ENCODE data around the gene ZNF524. TPM values are rescaled to one million over a fixed set of nuclear protein-coding genes. Genes with fewer than 3 reads are reported as not detected.

The ZNF524 gene
- total RNA-seq, 2 donors from 2014 or later, result 21.4 to 29.7 TPM

DNA sequence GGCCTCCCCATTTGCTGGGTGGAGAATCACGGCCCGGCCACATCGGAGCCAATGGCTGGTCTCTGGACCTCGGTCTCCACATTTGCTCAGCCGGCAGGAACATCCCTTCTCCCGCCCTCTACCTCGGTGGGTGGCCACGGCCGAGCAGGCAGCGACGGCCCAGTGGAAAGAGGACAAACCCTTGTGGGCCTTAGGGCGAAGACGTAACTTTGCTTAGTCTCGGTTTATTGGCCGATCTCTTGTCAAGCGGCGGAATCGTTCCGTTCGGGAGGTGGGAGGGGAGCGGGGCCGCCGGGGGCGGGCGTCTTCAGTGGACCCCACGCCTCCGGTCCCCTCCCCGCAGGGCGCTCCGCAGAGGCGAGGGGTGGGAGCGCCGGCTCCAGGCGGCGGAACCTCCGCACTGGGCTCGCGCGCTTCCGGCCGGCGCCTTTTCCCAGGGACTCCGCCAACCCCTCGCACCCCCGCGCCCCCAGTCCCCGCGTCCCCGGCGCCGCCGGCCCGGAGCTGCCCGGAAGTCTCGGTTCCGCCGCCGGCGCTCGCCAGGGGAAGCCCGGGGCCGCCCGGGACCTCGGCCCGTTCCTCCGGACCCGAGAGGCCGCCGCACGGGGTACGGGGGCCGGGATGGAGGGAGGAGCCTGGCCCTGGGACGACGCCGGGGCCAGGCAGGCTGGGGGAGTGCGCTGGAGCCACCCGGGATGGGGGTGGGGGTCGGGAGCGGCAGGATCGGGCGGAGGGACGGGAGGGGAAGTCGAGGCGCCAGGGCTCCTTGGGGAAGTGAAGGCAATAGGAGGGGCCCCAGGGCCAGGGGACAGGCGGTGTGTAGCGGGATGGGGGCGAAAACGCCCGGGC, 40.7 kb downstream of the ZNF524 start, which contains the start of gene ZNF580:
ZNF580 (plus strand) TSS at position 426 of the 849 bp plus-strand sequence. CDS start 1,507 bp downstream, outside the sequence.
- ATAC-seq (peak in 1 of 2 donors; percentile 47), DNase-seq (ENCODE audit: low spot score in 2 of 2) (peak in 1 of 2 donors; percentile 72)
- Mint-ChIP-seq H3K27ac (peak within 1 kb of the TSS; percentile 88 to 96), H3K36me3 (peaks cover 36 to 66% of the 10 kb centered on the region in 2 donors), H3K9me3 (peaks cover 4% of the 10 kb centered on the region in 2 donors)

DNA sequence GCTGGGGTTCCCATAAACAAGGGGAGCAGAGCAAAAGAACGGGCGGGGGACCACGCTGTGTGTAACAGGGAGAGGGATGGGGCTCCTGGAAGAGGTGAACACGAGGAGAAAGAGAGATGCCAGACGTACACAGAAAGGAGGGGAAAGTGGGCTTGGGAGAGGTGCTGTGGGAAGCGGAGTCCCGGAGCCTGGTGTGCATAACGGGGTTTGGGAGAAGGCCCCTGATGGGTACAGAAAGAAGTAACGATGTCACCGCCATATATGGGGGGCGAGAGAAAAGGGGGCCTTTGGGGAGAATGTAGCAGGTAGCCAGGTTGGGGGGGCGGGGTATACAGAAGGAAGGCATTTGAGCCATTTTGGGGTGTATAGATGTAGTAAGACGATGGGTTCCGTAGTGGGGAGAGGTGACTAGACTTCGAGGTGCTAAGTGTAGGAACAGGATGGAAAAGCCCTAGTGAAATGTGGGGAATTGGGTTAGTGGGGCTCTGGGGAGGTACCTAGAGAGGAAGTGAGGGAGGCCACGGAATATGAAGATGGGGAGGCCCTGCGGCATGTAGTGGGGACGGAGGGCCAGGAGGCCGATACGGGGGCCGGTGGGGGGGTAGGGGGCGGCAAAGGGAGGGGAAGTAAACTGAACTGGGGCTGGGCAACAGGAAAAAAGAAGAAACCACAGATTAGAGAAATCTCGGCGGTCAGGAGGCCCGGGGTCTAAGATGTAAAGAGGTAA, 41.5 kb downstream of the ZNF524 start:
- Mint-ChIP-seq H3K36me3 (peaks cover 33 to 61% of the 10 kb centered on the region in 2 donors), H3K9me3 (peaks cover 4% of the 10 kb centered on the region in 2 donors), H3K27ac (peak overlapping the region; percentile 88 to 96)
- peak in 1 of 2 donors; percentile 49 for DNase-seq (ENCODE audit: low spot score in 2 of 2)
- peak in 1 of 2 donors; percentile 9 for ATAC-seq

DNA sequence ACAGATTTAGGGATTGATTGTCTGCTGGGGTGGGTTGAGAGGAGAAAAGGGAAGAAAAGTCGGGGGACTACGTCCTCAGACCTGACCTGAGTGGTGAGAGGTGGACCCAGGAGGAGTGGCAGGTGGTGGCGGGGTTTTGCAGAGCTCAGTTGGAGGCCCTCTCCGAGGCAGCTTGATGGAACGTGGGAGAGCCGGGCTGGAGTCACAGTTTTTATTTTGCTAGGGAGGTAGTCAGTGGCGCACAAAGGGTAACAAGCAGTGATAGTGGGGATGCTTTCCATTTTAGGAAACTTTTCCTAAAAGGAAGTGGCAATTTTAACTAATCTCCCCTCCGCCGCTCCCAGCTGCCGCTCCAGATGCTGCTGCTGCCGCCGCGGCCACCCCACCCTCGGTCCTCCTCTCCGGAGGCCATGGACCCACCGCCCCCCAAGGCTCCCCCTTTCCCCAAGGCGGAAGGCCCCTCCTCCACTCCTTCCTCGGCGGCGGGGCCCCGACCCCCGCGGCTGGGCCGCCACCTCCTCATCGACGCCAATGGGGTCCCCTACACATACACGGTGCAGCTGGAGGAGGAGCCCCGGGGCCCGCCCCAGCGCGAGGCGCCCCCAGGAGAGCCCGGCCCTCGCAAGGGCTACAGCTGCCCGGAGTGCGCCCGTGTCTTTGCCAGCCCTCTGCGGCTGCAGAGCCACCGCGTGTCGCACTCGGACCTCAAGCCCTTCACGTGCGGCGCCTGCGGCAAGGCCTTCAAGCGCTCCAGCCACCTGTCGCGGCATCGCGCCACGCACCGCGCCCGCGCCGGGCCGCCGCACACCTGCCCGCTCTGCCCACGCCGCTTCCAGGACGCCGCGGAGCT, 42.3 kb downstream of the ZNF524 start:
- DNase-seq (ENCODE audit: low spot score in 2 of 2) (peak in 1 of 2 donors; percentile 73), ATAC-seq (peak; percentile 12 to 16)
- Mint-ChIP-seq H3K27ac (peak overlapping the region; percentile 96 to 100), H3K36me3 (peaks cover 33 to 67% of the 10 kb centered on the region in 2 donors), H3K9me3 (peaks cover 4% of the 10 kb centered on the region in 2 donors)

DNA sequence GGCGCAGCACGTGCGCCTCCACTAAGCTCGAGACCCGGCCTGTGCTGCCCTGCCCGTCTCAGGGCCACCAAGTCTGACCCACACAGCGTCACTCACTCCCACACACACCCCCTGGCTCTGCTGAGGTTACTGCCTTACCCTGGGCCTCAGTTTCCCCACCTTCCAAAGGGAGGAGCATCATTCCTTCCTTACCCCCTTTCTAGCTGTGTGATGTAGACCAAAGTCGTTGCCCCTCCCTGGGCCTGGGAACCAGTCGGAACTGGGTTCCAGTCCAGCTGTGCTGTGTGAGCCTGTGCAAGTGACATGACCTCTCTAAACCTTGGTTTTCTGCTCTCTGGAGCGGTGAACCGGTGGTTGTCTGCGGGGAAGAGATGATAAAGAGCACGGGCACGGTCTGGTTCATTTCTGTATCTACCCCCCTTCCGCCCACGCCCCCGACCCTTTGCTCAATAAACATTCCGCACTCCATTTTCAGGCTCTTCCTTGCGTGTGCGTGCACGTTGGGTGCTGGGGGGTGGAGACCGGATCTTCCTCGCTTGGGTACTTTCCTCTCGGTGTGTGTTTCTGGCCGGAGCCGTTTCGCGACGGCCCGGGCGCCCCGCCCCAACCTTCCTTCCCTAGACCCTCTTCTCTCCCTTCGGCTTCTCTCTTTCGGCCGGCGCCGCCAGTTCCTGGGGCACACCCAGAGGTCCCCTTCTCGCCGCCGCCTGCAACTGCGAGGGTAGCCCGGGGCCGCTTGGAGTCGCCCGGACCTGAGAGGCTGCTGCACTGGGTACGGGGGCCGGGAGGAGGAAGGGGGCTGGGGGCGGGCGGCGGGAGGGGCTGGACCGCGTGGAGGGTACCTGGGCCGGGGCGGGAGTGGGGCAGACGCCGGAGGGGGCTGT, 43.2 kb downstream of the ZNF524 start, which contains the start of gene ZNF581:
ZNF581 (plus strand) TSS at position 647 of the 884 bp plus-strand sequence. CDS start 923 bp downstream, outside the sequence.
- peaks cover 27 to 61% of the 10 kb centered on the region in 2 donors for H3K36me3 Mint-ChIP-seq
- peak within 1 kb of the TSS; percentile 96 to 100 for H3K27ac Mint-ChIP-seq

DNA sequence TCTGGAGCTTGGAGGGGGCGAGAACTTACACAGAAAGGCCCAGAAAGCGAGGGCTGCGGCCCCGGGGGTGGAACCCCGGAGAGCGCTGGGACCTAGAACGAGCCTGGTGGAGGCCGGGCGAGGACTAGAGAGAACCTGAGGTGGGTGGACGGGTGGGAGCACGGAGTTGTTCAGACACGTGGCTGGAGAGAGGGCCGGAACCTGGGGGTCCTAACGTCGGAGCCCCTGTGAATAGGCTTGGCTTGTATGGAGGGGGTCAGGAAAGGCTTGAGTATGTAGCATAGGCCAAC, 43.7 kb downstream of the ZNF524 start:
- peaks cover 27 to 60% of the 10 kb centered on the region in 2 donors for H3K36me3 Mint-ChIP-seq
- ATAC-seq (no peak), DNase-seq (ENCODE audit: low spot score in 2 of 2) (no peak)
- H3K27ac Mint-ChIP-seq, result peak overlapping the region; percentile 95 to 96
- H3K9me3 Mint-ChIP-seq, result peaks cover 3 to 4% of the 10 kb centered on the region in 2 donors

More for the DNA sequence above, 43.2 kb downstream of the ZNF524 start, which contains the start of gene ZNF581:
- peaks cover 4% of the 10 kb centered on the region in 2 donors for H3K9me3 Mint-ChIP-seq
- ATAC-seq (peak; percentile 66 to 75), DNase-seq (ENCODE audit: low spot score in 2 of 2) (peak; percentile 84 to 86)

DNA sequence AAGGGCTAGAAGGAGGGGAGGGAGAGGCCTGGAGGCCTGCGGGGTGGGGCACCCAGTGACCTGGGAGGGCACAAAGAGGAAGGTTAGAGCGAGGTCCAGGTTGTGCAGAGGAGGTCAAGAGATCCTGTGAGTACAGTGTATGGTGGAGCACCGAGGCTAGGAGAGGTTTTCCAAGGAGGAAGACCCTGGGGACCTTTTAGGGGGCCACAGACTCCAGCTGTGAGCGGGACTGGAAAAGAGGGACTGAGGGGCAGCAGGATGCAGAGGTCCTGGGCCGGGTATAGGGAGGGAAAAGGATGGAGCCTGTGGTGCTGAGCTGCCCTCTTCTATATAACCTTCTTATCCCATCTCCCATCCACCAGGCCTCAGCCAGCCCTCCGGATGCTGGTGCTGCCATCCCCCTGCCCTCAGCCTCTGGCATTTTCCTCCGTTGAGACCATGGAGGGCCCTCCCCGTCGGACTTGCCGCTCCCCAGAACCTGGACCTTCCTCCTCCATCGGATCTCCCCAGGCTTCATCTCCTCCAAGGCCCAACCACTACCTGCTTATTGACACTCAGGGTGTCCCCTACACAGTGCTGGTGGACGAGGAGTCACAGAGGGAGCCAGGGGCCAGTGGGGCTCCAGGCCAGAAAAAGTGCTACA, 44.2 kb downstream of the ZNF524 start:
- Mint-ChIP-seq H3K27ac (peak overlapping the region; percentile 95 to 96), H3K9me3 (peaks cover 0 to 4% of the 10 kb centered on the region in 2 donors), H3K36me3 (peaks cover 27 to 56% of the 10 kb centered on the region in 2 donors)
- ATAC-seq (no peak), DNase-seq (ENCODE audit: low spot score in 2 of 2) (no peak)

DNA sequence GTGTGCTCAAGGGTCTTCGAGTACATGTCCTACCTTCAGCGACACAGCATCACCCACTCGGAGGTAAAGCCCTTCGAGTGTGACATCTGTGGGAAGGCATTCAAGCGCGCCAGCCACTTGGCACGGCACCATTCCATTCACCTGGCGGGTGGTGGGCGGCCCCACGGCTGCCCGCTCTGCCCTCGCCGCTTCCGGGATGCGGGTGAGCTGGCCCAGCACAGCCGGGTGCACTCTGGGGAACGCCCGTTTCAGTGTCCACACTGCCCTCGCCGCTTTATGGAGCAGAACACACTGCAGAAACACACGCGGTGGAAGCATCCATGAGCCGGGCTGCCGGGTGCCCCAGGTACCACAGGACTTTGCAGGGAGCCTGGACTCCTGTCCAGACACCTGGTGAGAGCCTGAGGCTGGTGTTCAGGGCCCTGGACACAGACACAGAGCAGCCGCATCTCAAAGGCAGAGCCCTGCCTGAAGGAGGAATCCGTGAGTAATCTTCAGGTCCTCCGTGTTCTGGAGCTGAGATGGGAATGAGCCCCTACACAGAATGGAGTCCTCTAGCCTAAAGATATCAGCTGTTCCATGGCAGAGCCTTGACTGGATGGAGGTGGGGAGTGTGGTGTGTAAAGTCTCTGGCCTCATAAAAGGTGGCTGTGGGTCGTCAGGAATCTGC, 44.9 kb downstream of the ZNF524 start:
- Mint-ChIP-seq H3K9me3 (peaks cover 0 to 4% of the 10 kb centered on the region in 2 donors), H3K36me3 (peaks cover 26 to 52% of the 10 kb centered on the region in 2 donors), H3K27ac (peak overlapping the region; percentile 95 to 96)
- ATAC-seq, result no peak
- no peak for DNase-seq (ENCODE audit: low spot score in 2 of 2)

DNA sequence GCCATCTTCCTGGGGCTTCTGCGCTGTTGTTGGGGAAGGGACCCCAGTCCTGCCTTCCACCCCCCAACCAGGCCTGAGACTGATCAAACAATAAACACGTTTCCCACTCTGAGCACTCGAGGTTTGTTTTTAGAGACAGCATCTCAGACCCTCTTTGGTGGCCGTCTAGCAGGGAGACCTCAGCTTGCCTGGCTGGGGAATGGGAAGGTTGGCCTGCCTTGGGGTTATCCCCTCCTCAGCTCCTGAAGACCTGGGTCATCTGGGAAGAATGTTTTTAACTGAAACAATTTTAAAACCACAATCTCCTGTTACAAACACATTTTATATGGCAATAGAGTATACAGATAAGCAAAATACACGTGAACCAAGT, 45.4 kb downstream of the ZNF524 start:
- no peak for ATAC-seq
- peak overlapping the region; percentile 72 to 96 for H3K27ac Mint-ChIP-seq
- H3K36me3 Mint-ChIP-seq, result peaks cover 20 to 47% of the 10 kb centered on the region in 2 donors
- H3K9me3 Mint-ChIP-seq, result peaks cover 0 to under 1% of the 10 kb centered on the region in 2 donors
- DNase-seq (ENCODE audit: low spot score in 2 of 2), result no peak

DNA sequence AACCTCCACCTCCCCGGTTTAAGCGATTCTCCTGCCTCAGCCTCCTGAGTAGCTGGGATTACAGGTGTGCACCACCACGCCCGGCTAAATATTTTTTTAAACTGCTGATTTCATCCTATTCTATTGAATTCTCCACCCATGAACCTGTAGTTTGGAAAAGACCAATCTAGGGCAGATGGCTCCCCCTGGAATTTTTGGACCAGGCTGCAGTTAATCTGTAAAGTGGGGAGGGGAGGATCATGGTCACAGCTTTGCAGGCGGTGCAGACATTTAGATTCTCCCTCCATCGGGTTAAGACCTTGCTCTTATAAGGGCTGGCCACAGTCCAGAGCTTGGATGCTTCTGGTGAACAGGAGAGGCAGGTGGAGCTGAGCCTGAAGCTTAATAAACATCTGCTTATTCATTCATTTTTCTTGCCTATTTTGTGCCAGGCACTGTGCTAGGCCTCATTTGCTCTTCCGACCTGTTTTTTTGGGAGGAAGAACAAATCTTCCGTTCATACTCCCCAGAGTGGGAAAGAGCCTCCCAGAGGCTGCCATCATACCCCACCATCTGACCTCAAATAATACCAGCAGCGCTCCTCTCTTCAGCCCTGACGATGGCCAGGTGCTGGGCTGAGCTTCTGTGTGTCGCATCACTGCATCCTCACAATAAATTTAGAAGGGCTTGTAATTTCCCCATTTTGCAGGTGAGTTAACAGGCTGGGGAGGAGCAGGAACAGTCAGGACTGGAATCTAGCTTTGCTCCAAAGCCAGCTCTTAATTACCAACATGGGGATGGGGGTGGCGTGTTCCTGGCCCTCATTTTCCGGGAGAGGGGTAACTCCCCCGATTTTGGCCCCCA, 47.0 kb downstream of the ZNF524 start:
- H3K9me3 Mint-ChIP-seq, result no peaks in the 10 kb centered on the region
- H3K27ac Mint-ChIP-seq, result peak overlapping the region in 1 of 2 donors; percentile 48
- ATAC-seq, result no peak
- peaks cover 19 to 44% of the 10 kb centered on the region in 2 donors for H3K36me3 Mint-ChIP-seq
- no peak for DNase-seq (ENCODE audit: low spot score in 2 of 2)

DNA sequence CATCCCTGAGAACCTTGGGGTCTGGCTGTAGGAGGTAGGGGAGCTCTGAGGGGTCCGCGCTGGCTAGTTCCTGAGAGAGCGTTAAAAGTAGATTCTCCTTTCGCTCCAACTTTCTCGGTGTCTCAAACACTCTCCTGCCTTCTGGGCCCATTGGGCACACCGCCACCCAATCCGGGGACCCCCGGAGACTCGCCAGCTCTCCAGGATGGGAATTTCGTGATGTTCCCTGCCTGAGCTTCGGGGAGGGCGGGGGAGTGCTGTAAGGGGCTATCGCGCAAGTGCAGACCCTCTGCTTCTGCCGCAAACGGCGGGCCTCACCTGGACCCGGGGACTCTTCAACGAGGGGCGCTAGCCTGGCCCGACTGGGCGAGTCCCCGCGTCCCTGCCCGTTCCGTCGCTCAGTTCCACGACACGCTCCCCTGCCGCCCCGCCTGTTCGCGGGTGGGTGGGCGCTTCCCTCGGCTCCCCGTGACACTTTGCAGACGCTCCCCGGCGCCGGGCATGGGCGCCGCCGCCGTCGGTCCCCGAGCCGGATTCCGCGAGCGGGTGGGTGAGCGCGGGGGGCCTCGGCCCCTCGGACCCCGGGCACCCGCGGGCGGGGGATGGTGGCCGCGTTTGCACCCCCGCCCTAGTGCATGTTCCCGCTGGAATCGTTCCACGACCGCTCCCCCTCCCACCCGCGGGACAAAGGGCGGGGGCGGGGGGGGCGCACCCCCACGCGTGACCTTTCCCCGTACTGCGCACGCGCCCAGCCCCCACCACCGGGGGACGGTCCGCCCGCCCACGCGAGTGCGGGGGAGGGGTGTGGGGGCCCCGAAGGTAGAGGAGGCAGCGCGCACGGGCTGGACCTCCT, 47.9 kb downstream of the ZNF524 start, which contains the start of gene CCDC106:
CCDC106 (plus strand) TSS at position 481 of the 853 bp plus-strand sequence. CDS start 835 bp downstream, outside the sequence.
- Mint-ChIP-seq H3K36me3 (peaks cover 17 to 42% of the 10 kb centered on the region in 2 donors), H3K27ac (peak within 1 kb of the TSS; percentile 59 to 93), H3K9me3 (no peaks in the 10 kb centered on the region)
- ATAC-seq (peak in 1 of 2 donors; percentile 19), DNase-seq (ENCODE audit: low spot score in 2 of 2) (peak in 1 of 2 donors; percentile 58)

DNA sequence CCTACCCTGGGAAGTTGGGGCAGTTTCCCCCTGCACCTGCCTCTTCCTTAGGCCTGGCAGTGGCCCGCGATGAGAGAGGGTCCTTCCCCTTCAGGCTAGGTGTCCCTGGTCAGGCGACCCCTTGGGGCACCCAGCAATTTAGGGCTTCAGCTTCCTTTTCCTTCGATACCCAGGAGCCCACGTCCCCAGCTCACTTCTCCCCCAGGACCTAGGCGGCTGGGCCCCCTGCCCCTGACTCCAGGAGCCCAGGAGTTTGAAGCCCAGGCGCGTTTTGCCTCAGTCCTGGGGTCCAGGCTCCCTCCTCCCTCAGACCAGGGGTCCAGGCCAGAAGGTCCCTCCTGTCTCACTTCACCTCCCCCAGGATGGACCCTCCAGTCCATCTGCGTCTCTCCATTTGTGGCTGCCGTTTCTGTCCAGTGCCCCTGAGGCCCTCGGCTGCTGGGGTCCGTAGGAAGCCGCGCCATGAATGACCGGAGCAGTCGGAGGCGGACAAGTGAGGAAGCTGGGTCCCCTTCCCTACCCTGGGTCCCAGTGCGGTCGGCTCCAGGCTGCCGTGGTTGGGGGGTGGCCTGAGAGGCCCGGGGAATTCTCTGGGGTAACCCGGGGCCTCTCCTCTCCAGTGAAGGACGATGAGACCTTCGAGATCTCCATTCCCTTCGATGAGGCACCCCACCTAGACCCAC, 48.6 kb downstream of the ZNF524 start:
- ATAC-seq, result no peak
- Mint-ChIP-seq H3K36me3 (peaks cover 13 to 35% of the 10 kb centered on the region in 2 donors), H3K27ac (peak overlapping the region; percentile 59 to 92), H3K9me3 (no peaks in the 10 kb centered on the region)
- DNase-seq (ENCODE audit: low spot score in 2 of 2), result no peak
